SHP77 treated with DMSO at 0.1 percent for 48 hours (cell line): ENCODE measurements around the gene PLCD1.

Source experiments
- DNase-seq: peaks from one replicate; lab custom pipeline; 2025; lab: John Stamatoyannopoulos, UW

Gene PLCD1

DNA sequence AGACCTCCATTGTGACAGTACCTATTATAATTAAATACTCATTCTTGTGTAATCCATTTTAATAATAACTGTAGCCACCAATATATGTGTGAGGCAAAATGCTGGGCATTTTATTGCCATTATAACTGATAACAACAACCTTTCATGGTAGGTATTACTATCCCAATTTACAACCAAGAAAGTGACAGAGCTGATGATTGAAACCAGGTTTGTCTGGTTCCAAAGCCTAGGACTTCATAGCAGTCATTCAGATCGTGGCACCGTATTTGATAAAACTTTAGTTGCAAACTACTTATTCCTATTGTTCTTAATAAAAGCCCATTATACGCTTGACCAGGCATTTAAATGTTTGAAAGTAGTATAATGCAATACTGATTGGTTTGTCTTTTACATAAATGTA is 65.3 kb downstream of the PLCD1 start:
- no peak for DNase-seq

DNA sequence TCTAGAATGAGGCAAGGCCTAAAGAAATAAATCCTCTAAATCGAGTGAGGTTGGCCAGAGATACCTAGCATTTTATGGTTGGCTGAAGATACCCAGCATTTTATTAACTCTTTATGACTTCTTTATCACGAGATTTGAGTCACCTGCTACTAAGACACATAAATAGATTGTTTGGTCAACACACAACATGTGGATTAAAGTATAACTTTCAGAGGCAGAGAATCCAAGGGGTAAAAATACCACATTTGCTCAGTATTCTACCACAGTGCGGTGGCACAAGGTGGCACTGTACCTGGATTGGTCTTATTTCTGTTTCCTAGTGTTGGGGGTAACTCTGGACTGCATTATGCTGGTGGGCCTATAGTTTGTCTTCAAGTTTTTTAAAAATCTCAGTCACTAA is 65.8 kb downstream of the PLCD1 start:
- DNase-seq, result no peak

DNA sequence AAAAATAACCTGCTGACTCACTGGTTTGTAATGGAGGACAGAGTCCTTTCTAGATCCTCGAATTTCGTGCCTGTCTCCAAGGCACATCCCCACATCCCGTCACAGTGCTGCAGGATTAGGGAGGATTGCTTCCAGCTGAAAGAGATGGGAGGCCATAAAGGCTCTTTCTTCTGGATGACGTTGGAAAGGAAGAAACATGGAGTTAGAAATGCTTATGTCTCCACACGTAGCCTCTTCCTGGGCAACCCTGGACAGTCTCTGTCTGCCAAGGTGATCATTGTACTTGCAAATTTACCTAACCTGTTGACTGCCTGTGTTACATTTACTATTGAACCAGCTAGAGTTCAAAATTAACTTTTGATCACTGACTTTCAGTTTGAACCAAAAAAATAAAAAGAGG is 66.4 kb downstream of the PLCD1 start:
- no peak for DNase-seq

DNA sequence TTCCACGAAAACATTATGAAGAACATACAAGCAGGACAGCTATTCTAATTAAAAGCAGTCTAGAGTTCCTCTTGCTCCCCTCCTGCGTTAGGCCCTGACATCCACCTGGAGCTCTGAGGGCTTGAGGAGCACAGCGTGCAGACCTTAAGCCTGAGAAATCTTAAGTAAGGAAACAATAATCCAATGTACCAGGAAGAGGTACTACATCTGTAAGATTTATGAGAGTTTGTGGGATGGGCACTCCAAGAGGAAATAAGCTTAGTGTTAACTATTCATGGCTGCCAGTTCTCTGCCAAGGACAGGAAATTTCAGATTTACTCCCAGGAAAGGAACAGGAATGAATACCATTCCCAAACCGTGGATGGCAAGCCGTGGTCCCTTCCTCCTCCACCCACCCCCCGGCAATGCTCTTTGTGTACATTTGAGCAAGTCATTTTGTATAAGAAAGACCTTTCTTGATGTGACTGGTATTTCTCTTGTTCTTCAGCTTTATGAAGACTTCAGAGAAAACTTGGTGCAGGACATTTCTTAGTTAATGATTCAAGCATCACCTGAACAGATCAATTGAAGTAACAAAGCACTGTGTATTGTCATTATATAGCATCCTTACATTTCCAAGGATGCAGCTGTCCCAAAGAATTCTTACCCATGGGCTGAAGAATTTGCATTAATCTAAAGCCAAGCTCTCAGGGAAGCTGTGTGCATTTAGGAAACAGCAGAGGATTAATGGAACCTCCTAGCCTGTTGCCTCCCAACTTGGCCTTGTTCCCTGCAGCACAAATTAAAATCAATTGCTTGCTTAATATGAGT is 67.6 kb downstream of the PLCD1 start:
- DNase-seq, result no peak

DNA sequence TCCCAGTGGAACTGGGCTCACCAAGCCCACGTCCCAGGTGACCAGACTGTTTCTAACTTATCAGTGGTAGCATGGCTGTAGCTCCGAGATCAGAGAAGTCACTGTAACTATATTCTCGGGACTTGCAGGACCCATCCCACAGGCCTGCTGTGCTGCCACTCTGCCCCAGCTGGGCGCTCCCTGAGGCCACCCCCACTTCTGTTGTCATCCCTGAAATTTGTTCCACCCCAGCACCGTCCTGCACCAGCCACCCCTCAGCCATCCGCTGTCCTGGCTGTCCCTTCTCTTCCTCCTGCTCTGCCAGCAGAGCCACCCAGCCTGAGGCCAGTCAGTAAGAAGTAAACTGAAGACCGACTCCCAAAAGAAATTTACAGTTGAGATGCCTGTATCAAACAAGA is 71.9 kb downstream of the PLCD1 start:
- DNase-seq, result no peak
